ENCODE data around the gene AAMDC. TPM values are rescaled to one million over a fixed set of nuclear protein-coding genes. Genes with fewer than 3 reads are reported as not detected.
A peak's percentile ranks its signal among the peaks of the same experiment; 100 is the strongest.
"Not testable (repeated sequence)": the region's sequence is repeated elsewhere in the genome, so short reads cannot be mapped to it uniquely, and the experiment has no call there.

The AAMDC gene
- total RNA-seq, 2 experiments from 2014 or later, result 9.8 to 18.8 TPM

GRCh38 chr11:77876045-77876444 is 55.1 kb downstream of the AAMDC start:
- Mint-ChIP-seq H3K4me1 (peaks cover 15% of the 10 kb centered on the region), H3K27ac (no peak overlapping the region), H3K4me3 (no peak overlapping the region), H3K9me3 (no peaks in the 10 kb centered on the region), H3K36me3 (ENCODE audit: low read depth) (peaks cover 28% of the 10 kb centered on the region), H3K27me3 (no peaks in the 10 kb centered on the region)
- no peak for DNase-seq
- POLR2A ChIA-PET, result no interaction called here
- CTCF ChIA-PET, result no interaction called here

- H3K27me3 Mint-ChIP-seq, POLR2A ChIA-PET, H3K27ac Mint-ChIP-seq, DNase-seq, H3K9me3 Mint-ChIP-seq, H3K4me3 Mint-ChIP-seq: not testable (repeated sequence)
- Mint-ChIP-seq H3K36me3 (ENCODE audit: low read depth) (peaks cover 33% of the 10 kb centered on the region), H3K4me1 (peaks cover 15% of the 10 kb centered on the region)
- CTCF ChIA-PET, result interaction anchor here (0.6 to 0.7 kb wide), 2 partner anchors 10 to 56 kb away, joined by 3 read pairs; no protein-coding TSS in a partner anchor
These were observed 57.3 kb downstream of the AAMDC start for GRCh38 chr11:77878247-77878646.

- H3K27ac Mint-ChIP-seq, result peak overlapping the region; percentile 47
- ChIA-PET CTCF (no interaction called here), POLR2A (no interaction called here)
These were observed 58.3 kb downstream of the AAMDC start for GRCh38 chr11:77879218-77879617.

GRCh38 chr11:77882396-77882795 is 61.5 kb downstream of the AAMDC start:
- Mint-ChIP-seq H3K27me3 (no peaks in the 10 kb centered on the region), H3K27ac (no peak overlapping the region), H3K4me3 (no peak overlapping the region), H3K9me3 (no peaks in the 10 kb centered on the region), H3K4me1 (peaks cover 15% of the 10 kb centered on the region), H3K36me3 (ENCODE audit: low read depth) (peaks cover 44% of the 10 kb centered on the region)
- DNase-seq, result no peak
- ChIA-PET CTCF (no interaction called here), POLR2A (no interaction called here)

More at GRCh38 chr11:77879218-77879617, 58.3 kb downstream of the AAMDC start:
- H3K4me3 Mint-ChIP-seq, result no peak overlapping the region
- peaks cover 15% of the 10 kb centered on the region for H3K4me1 Mint-ChIP-seq
- no peaks in the 10 kb centered on the region for H3K27me3 Mint-ChIP-seq
- H3K36me3 Mint-ChIP-seq (ENCODE audit: low read depth), result peaks cover 41% of the 10 kb centered on the region
- DNase-seq, result peak; percentile 20
- no peaks in the 10 kb centered on the region for H3K9me3 Mint-ChIP-seq

- Mint-ChIP-seq H3K9me3 (no peaks in the 10 kb centered on the region), H3K4me3 (no peak overlapping the region), H3K4me1 (peaks cover 13% of the 10 kb centered on the region), H3K36me3 (ENCODE audit: low read depth) (peaks cover 49% of the 10 kb centered on the region), H3K27ac (no peak overlapping the region), H3K27me3 (no peaks in the 10 kb centered on the region)
- ChIA-PET CTCF (no interaction called here), POLR2A (no interaction called here)
- no peak for DNase-seq
These were observed 62.8 kb downstream of the AAMDC start for GRCh38 chr11:77883775-77884174.

- no peak overlapping the region for H3K27ac Mint-ChIP-seq
- H3K4me3 Mint-ChIP-seq, result no peak overlapping the region
- H3K36me3 Mint-ChIP-seq (ENCODE audit: low read depth), result peaks cover 48% of the 10 kb centered on the region
- peaks cover 8% of the 10 kb centered on the region for H3K4me1 Mint-ChIP-seq
- no peaks in the 10 kb centered on the region for H3K27me3 Mint-ChIP-seq
- CTCF ChIA-PET, result no interaction called here
- POLR2A ChIA-PET, result no interaction called here
- DNase-seq, result no peak
- H3K9me3 Mint-ChIP-seq, result no peaks in the 10 kb centered on the region
These were observed 63.4 kb downstream of the AAMDC start for GRCh38 chr11:77884186-77884828.

GRCh38 chr11:77884829-77885190 is 63.9 kb downstream of the AAMDC start:
- ChIA-PET CTCF (no interaction called here), POLR2A (no interaction called here)
- H3K27me3 Mint-ChIP-seq, result no peaks in the 10 kb centered on the region
- no peak for DNase-seq
- H3K36me3 Mint-ChIP-seq (ENCODE audit: low read depth), result peaks cover 47% of the 10 kb centered on the region
- H3K27ac Mint-ChIP-seq, result no peak overlapping the region
- H3K4me3 Mint-ChIP-seq, result no peak overlapping the region
- peaks cover 3% of the 10 kb centered on the region for H3K4me1 Mint-ChIP-seq
- H3K9me3 Mint-ChIP-seq, result no peaks in the 10 kb centered on the region

- ChIA-PET POLR2A (no interaction called here), CTCF (interaction anchor here (0.6 to 0.7 kb wide), 2 partner anchors 14 to 679 kb away, joined by 3 read pairs; no protein-coding TSS in a partner anchor)
- Mint-ChIP-seq H3K36me3 (ENCODE audit: low read depth) (peaks cover 51% of the 10 kb centered on the region), H3K9me3 (no peaks in the 10 kb centered on the region), H3K27ac (no peak overlapping the region), H3K27me3 (no peaks in the 10 kb centered on the region), H3K4me3 (no peak overlapping the region), H3K4me1 (no peaks in the 10 kb centered on the region)
- no peak for DNase-seq
These were observed 65.5 kb downstream of the AAMDC start for GRCh38 chr11:77886401-77886800.

GRCh38 chr11:77889045-77889444 is 68.1 kb downstream of the AAMDC start:
- H3K4me3 Mint-ChIP-seq, DNase-seq, H3K27ac Mint-ChIP-seq, H3K4me1 Mint-ChIP-seq, H3K9me3 Mint-ChIP-seq, H3K27me3 Mint-ChIP-seq, POLR2A ChIA-PET, CTCF ChIA-PET: not testable (repeated sequence)
- H3K36me3 Mint-ChIP-seq (ENCODE audit: low read depth), result peaks cover 46% of the 10 kb centered on the region

GRCh38 chr11:77890100-77890614 is 69.2 kb downstream of the AAMDC start:
- H3K4me3 Mint-ChIP-seq, DNase-seq, POLR2A ChIA-PET, CTCF ChIA-PET, H3K9me3 Mint-ChIP-seq, H3K4me1 Mint-ChIP-seq, H3K27me3 Mint-ChIP-seq: not testable (repeated sequence)
- peak overlapping the region; percentile 25 for H3K27ac Mint-ChIP-seq
- peaks cover 46% of the 10 kb centered on the region for H3K36me3 Mint-ChIP-seq (ENCODE audit: low read depth)

GRCh38 chr11:77890619-77891056 is 69.7 kb downstream of the AAMDC start:
- CTCF ChIA-PET, result not testable (repeated sequence)

GRCh38 chr11:77891256-77891655 is 70.3 kb downstream of the AAMDC start:
- POLR2A ChIA-PET, H3K9me3 Mint-ChIP-seq, H3K27ac Mint-ChIP-seq, H3K27me3 Mint-ChIP-seq, H3K4me3 Mint-ChIP-seq, CTCF ChIA-PET, H3K4me1 Mint-ChIP-seq, DNase-seq: not testable (repeated sequence)
- H3K36me3 Mint-ChIP-seq (ENCODE audit: low read depth), result peaks cover 42% of the 10 kb centered on the region

More at GRCh38 chr11:77890619-77891056, 69.7 kb downstream of the AAMDC start:
- H3K4me3 Mint-ChIP-seq, POLR2A ChIA-PET, H3K4me1 Mint-ChIP-seq, H3K9me3 Mint-ChIP-seq, DNase-seq, H3K27me3 Mint-ChIP-seq, H3K27ac Mint-ChIP-seq: not testable (repeated sequence)
- peaks cover 46% of the 10 kb centered on the region for H3K36me3 Mint-ChIP-seq (ENCODE audit: low read depth)

GRCh38 chr11:77891703-77892102 is 70.8 kb downstream of the AAMDC start:
- CTCF ChIA-PET, result interaction anchor here (1.1 kb wide), 1 partner anchor 32 kb away, joined by 3 read pairs; no protein-coding TSS in a partner anchor
- H3K27me3 Mint-ChIP-seq, H3K27ac Mint-ChIP-seq, POLR2A ChIA-PET, H3K9me3 Mint-ChIP-seq, H3K4me3 Mint-ChIP-seq, H3K4me1 Mint-ChIP-seq, DNase-seq: not testable (repeated sequence)
- H3K36me3 Mint-ChIP-seq (ENCODE audit: low read depth), result peaks cover 39% of the 10 kb centered on the region

GRCh38 chr11:77894949-77895348 is 74.0 kb downstream of the AAMDC start:
- H3K36me3 Mint-ChIP-seq (ENCODE audit: low read depth), result peaks cover 21% of the 10 kb centered on the region
- H3K27ac Mint-ChIP-seq, H3K9me3 Mint-ChIP-seq, H3K4me1 Mint-ChIP-seq, POLR2A ChIA-PET, DNase-seq, CTCF ChIA-PET, H3K4me3 Mint-ChIP-seq, H3K27me3 Mint-ChIP-seq: not testable (repeated sequence)

Measured in activated CD4-positive, alpha-beta T cell treated with anti-CD3 and anti-CD28 coated beads, Interleukin-2, amount 10 ng/mL, durations not matched to agents 7 days and 5 days (primary cell).